Measurements from ENCODE around the gene BICD1. TPM values are rescaled to one million over a fixed set of nuclear protein-coding genes. Genes with fewer than 3 reads are reported as not detected.

BICD1 gene
- total and polyA plus RNA-seq, 9 donors = 7.7 to 16.9 (median 9.4) TPM

Other genes with a start within 250 kb of the BICD1 start
- 25.6 TPM for gene RESF1, start 147.4 kb upstream of the BICD1 start, total RNA-seq
- gene RESF1, start 147.4 kb upstream of the BICD1 start, polyA plus RNA-seq (ENCODE audit: insufficient read depth in 1 of 8, insufficient read length in 8 of 8, low replicate concordance in 1 of 8) = 10 to 100 TPM; 21.2 to 28.5 (median 23.5) TPM